Measurements from ENCODE around the gene KCNMA1.

- TF ChIP-seq CTCF (IDR thresholded peaks at IDR 0.05) (no peak), MAX (IDR thresholded peaks at IDR 0.05; ENCODE audit: low read depth) (no peak), POLR2AphosphoS5 (IDR thresholded peaks at IDR 0.05; ENCODE audit: low read depth, low read length) (no peak), GABPA (IDR thresholded peaks at IDR 0.05; ENCODE audit: low read depth) (no peak)
Measured at GRCh38 chr10:77393821-77394501, 243.6 kb downstream of the KCNMA1 start.

All from SK-N-SH (cell line).